COR-L47 (cell line): ENCODE results near the gene KCTD20.

Source experiments
- DNase-seq: peaks from one replicate; lab custom pipeline; 2025; lab: John Stamatoyannopoulos, UW

Gene KCTD20

GRCh38 chr6:36536873-36537547 is 94.2 kb downstream of the KCTD20 start:
- DNase-seq = no peak

GRCh38 chr6:36539814-36540568 is 97.2 kb downstream of the KCTD20 start:
- no peak for DNase-seq
